Hepatocyte (in vitro differentiated cells): ENCODE data around the gene KRTAP5-1.

Experiments used
- CTCF ChIP-seq: fragments of 200-600 bp; sonication (generic); IDR thresholded peaks from 2 replicates; pipeline ENCODE4 v1.5.1; 2016; ENCODE audit warnings: antibody characterized with exemption, mild to moderate bottlenecking; ENCODE audit not compliant: poor library complexity
- EZH2 ChIP-seq: fragments of 200-600 bp; sonication (generic); IDR thresholded peaks from 2 replicates; pipeline ENCODE4 v1.6.1; 2016; ENCODE audit warnings: antibody characterized with exemption, mild to moderate bottlenecking, borderline replicate concordance
- EZH2phosphoT487 ChIP-seq: fragments of 200-600 bp; sonication (generic); IDR thresholded peaks from one replicate; pipeline ENCODE4 v1.6.1; 2018; ENCODE audit warnings: antibody characterized with exemption, mild to moderate bottlenecking, low read depth, moderate library complexity; ENCODE audit not compliant: unreplicated experiment, severe bottlenecking

- TF ChIP-seq CTCF (no peak), EZH2phosphoT487 (no peak), EZH2 (no peak)
Measured at GRCh38 chr11:1538153-1538552, 46.9 kb downstream of the KRTAP5-1 start.
